ENCODE results near the gene DRAM1.
A peak's percentile ranks its signal among the peaks of the same experiment; 100 is the strongest.

DRAM1 gene

GRCh38 chr12:101942250-101942605 is 64.8 kb downstream of the DRAM1 start:
- no peak for DNase-seq

DNA sequence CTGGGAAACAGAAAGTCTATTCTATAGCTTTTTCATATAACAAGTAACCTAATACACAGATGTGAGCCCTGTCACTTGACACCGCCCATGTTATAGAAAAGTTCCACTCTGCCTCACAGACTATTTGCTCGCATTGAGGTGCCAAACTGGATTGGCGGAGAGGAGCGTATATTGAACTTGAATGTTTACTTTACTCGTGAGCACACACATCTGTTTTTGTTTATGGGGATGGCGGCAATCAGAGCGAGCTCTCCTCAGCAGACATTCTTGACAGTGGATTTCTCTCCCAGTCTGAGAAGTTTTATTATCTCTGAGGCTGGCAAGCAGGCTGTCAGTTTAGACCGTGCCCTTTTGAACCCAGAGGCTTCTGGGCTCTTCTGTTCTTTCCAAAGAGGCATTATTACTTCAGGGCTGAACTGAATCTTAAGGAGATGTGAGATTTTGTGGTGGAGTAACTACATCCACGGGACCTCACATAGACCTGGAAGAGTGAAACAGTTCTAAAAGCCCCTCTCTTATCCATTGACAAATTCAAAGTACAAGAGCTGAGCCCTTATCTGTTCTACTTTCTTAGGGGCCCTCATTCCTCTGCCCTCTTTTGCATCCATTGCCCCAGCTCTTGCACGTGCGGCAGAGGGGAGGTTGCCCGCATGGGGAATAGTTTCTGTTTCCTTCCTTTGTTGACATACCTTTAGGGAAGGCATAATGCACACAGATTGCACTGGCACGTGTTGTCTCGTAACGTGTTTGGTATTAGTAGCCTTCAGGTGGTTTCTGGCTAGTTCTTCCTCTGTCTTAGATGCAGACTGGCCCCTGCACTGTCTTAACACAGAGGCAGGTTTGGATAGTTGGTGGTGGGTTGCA is 68.2 kb downstream of the DRAM1 start:
- no peak for DNase-seq

GRCh38 chr12:101946233-101946611 is 68.8 kb downstream of the DRAM1 start:
- DNase-seq, result no peak

DNA sequence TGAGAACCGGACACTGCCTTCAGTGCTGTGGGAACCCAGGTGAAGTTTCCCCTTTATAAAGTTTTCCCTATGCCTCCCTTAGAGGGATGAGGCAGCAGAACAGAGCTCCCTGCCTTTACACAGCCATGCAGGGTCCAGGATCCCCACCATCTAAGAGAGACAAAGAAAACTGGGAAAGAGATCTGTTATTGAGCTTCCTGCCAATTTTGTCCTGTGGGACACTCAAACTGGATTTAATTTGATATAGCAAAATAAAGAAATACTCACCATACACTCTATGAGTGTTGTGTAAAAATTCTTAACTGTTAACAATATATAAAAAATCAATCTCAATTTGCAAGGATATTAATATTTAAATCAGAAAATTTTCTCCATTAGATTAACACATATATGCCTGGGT is 69.9 kb downstream of the DRAM1 start:
- DNase-seq, result no peak

DNA sequence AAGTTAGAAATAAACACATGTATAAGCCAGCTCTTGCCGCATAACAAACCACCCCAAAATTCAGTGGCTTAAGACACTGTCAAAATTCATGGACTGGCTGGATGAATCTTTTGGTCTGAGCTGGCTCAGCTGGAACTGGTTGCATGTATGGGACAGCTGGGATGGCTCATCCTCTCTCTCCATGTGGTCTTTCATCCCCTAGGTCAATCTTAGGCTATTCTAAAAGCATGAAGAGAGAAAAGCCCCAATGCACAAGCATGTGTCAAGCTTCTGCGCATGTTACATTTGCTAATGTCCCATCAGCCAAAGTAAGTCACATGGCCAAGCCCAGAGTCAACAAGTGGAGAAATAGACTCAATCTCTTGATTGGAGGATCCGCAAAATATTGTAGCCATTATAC is 71.0 kb downstream of the DRAM1 start:
- DNase-seq, result no peak

DNA sequence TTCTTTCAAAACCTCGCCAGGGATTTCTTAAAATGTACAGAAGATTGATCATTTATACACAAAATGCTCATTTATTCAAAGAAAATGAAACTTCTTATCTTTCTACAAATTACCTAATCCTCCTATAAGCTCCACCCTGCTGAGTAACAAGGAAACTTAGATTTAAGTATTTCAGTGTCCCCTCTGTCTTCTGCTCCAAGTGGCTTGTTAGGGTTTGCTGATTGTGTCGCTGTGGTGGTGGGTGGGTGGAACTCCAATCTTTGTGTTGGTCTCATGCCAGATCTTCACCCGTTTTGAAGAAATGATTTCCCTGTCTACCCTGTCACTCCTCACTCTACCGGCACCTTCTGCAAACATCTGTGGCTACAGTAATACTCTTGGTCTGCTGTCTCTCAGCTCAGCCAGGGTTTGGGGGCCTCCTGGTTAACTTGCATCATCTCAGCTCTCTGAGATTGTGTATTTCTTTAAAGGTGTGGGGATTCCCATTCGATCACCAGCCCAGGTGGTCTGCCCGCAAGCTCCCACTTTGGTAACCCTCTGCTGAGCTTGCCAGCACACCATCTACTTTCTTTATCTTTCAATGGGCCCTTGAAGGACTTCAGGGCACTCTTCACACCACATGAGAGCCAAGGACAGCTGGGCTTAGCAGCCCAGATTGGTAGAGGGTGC is 73.8 kb downstream of the DRAM1 start:
- DNase-seq, result peak; percentile 45

- no peak for DNase-seq
These were observed 76.7 kb downstream of the DRAM1 start for GRCh38 chr12:101954113-101954512.

GRCh38 chr12:101954676-101955075 is 77.3 kb downstream of the DRAM1 start:
- no peak for DNase-seq

GRCh38 chr12:101957252-101957959 is 80.0 kb downstream of the DRAM1 start:
- DNase-seq, result no peak

DNA sequence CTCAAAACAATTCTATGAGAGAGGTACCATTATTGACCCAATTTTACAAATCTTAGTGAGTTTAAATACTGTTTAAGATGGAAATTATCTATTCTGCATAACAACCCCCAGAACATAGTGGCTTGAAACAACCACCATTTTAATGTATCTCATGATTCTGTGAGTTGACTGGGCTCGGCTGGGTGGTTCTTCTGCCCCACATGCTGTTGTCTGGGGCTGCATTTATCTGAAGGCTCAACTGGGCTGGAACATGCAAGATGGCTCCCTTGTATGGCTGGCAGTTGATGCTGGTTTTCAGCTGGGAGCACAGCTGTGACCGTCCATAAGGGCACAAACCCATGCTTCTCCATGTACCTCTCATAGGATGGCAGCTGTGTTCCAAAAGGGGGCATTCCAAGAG is 82.2 kb downstream of the DRAM1 start:
- no peak for DNase-seq

- no peak for DNase-seq
These were observed 85.1 kb downstream of the DRAM1 start for GRCh38 chr12:101962486-101962885.

DNA sequence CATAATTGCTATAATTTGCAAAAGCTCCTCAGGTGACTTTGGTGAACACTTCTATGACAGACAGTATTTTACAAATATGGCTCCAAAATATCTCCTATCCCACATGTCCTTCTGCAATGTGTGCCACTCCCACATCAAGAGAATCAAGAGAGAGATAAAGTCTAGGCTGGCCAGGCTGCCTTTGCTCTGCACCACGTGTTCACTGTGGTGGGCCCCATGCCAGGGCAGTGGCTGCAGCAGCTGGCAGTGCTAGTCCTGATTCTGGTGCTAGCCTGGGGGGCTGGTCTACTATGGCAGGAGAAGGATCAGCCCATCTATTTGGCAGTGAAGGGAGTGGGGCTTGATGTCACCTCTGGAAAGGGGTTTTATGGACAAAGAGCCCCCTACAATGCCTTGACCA is 86.3 kb downstream of the DRAM1 start:
- no peak for DNase-seq

DNA sequence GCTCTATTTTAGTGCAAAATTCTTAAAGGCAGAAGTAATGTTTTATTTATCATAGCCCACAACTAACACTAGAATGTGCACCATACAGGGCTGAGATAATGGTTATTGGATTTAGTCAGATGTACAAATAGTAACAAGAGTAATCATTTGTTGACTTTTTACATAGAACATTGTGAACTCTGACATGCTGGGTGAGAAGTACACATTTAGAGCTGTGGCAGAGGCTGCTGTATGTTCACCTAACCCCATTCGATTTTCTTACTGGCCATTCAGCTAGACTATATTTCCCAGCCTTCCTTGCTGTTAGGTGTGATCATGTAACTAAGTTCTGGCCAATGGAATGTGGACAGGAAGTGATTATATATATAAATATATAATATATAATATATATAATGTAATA is 89.1 kb downstream of the DRAM1 start:
- DNase-seq, result no peak

- no peak for DNase-seq
These were observed 90.1 kb downstream of the DRAM1 start for GRCh38 chr12:101967506-101967905.

DNA sequence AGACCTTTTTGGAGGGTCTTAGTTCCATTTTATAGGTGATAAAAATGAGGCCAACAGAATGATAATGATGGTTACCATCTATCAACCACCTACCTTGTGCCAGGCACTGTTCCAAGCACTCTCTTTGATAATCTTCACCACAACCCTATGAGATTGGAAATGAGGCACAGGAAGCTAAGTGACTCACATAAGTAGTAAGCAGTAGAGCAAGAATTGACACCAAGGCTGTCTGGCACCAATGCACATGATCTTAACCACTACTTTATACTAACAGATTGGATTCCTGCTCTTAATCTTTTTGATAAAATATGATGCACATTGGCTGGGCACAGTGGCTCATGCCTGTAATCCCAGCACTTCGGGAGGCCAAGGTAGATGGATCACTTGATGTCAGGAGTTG is 91.4 kb downstream of the DRAM1 start:
- DNase-seq, result peak; percentile 53
